Spleen (tissue), 11 donors: ENCODE data around the gene EXOC6B. TPM values are rescaled to one million over a fixed set of nuclear protein-coding genes. Genes with fewer than 3 reads are reported as not detected.

Experiments used
- DNase-seq: peaks from one replicate; pipeline ENCODE4 v3.0.0-alpha.2; 2020
- H3K27ac ChIP-seq, 8 donors: fragments of 200-600 bp; sonication (generic) in 7 of 8; 1 replicate in 4 of 8; 2 replicates in 4 of 8; pipeline versions ENCODE4 v1.5.0 to v1.8.0; 2016 to 2021; ENCODE audit warnings: inconsistent platforms in 4 of 8, mild to moderate bottlenecking in 4 of 8, moderate library complexity in 1 of 8
- H3K27me3 ChIP-seq, 7 donors: fragments of 200-600 bp; sonication (generic) in 6 of 7; replicated peaks in 1 of 7; 1 replicate in 4 of 7; 2 replicates in 3 of 7; pipeline versions ENCODE4 v1.5.0 to v1.8.0; 2016 to 2021; ENCODE audit warnings: inconsistent platforms in 3 of 7, mild to moderate bottlenecking in 1 of 7
- H3K36me3 ChIP-seq, 6 donors: fragments of 200-600 bp; sonication (generic) in 5 of 6; 1 replicate in 4 of 6; 2 replicates in 2 of 6; pipeline versions ENCODE4 v1.5.0 to v1.8.0; 2016 to 2021; ENCODE audit warnings: inconsistent platforms in 2 of 6
- H3K4me1 ChIP-seq, 6 donors: fragments of 200-600 bp; sonication (generic) in 5 of 6; 1 replicate in 3 of 6; 2 replicates in 3 of 6; pipeline versions ENCODE4 v1.5.0 to v1.8.0; 2016 to 2021; ENCODE audit warnings: inconsistent platforms in 3 of 6
- H3K4me3 ChIP-seq, 8 donors: fragments of 200-600 bp; sonication (generic) in 7 of 8; 1 replicate in 4 of 8; 2 replicates in 4 of 8; pipeline versions ENCODE4 v1.5.0 to v1.8.0; 2016 to 2021; ENCODE audit warnings: inconsistent platforms in 4 of 8, mild to moderate bottlenecking in 4 of 8, moderate library complexity in 2 of 8
- H3K9me3 ChIP-seq, 8 donors: fragments of 200-600 bp; sonication (generic) in 7 of 8; 1 replicate in 4 of 8; 2 replicates in 4 of 8; pipeline versions ENCODE4 v1.5.0 to v1.8.0; 2016 to 2021; ENCODE audit warnings: inconsistent platforms in 4 of 8
- CTCF ChIP-seq, 11 experiments: fragments of 200-600 bp in 7 of 11; fragments of 450-650 bp in 4 of 11; sonication (generic) in 4 of 11; IDR thresholded peaks in 8 of 11; conservative IDR thresholded peaks in 3 of 11; 1 replicate in 7 of 11; 2 replicates in 4 of 11; pipeline versions ENCODE4 v1.4.0 to v1.8.0; 2016 to 2021; ENCODE audit warnings: antibody characterized with exemption in 11 of 11, inconsistent platforms in 4 of 11, mild to moderate bottlenecking in 1 of 11
- POLR2A ChIP-seq, 3 donors: fragments of 450-650 bp; IDR thresholded peaks; one replicate each; pipeline ENCODE4 v1.5.1; 2017; ENCODE audit warnings: antibody characterized with exemption in 3 of 3, mild to moderate bottlenecking in 1 of 3
- POLR2AphosphoS5 ChIP-seq, 3 donors: sonication (generic); formaldehyde crosslinking; IDR thresholded peaks; one replicate each; pipeline ENCODE4 v1.5.1; 2017; ENCODE audit warnings: antibody characterized with exemption in 3 of 3
- WGBS, 5 donors: extraction: QIAGEN DNeasy Blood & Tissue Kit in 3 of 5; methylation state at CpG; one replicate each; pipeline versions ENCODE4 v1.1.5 to v1.1.7; 2013 to 2018; 5-methylcytosine and 5-hydroxymethylcytosine counted together
- intact Hi-C: fragments of 100-400 bp; cut with DNase I; formaldehyde crosslinking; loops from one replicate; pipeline ENCODE4 v1.15.0; 2023; ENCODE audit warnings: low total_unique reads
- polyA plus RNA-seq, 3 donors: library from polyadenylated mRNA; stranded (reverse); fragments of 200-250 nt; gene quantifications; one replicate each; pipeline ENCODE4 v1.2.1, GENCODE V29; 2013
- total RNA-seq, 7 donors: library from RNA; depleted of rRNA in 3 of 7; stranded (reverse); fragments of >200 nt in 3 of 7; fragmentation: NEBNext Ultra II Directional in 4 of 7; extraction: Animal tissue kit (Norgen Biotek cat#: 25700) in 4 of 7; gene quantifications; one replicate each; pipeline versions ENCODE4 v1.1.0 to v1.2.1, GENCODE V29; 2016 to 2021
- donor health status: healthy with polysubstance abuse.
- donor health status: DM: no; HTN: no; CAD: no; lungs with moderate emphysema.
- donor health status: DM: no; HTN: no; CAD: no.
- donor health status: Bipolar disorder and iron deficiency.
- donor health status: healthy.
- donor health status: DM: no; HTN: no; CAD: no.
- donor health status: DM: yes; HTN: yes; CAD: no.

EXOC6B gene
- total and polyA plus RNA-seq, 10 donors, result 1.0 to 27.9 (median 18.0) TPM

GRCh38 chr2:72526623-72527022 is 299.2 kb downstream of the EXOC6B start:
- TF ChIP-seq CTCF (IDR thresholded peaks at IDR 0.05 in 8 of 11, conservative IDR thresholded peaks at IDR 0.05 in 3 of 11), result no peak
- no peak for TF ChIP-seq POLR2A (IDR thresholded peaks at IDR 0.05)
- no peak for TF ChIP-seq POLR2AphosphoS5 (IDR thresholded peaks at IDR 0.05)
- DNase-seq, result no peak
- no peaks in the 10 kb centered on the region for H3K9me3 ChIP-seq
- intact Hi-C loops, result no loop called here
- no peak overlapping the region for H3K27ac ChIP-seq
- 73 to 86% (median 83%) methylated on average over 1 of the region's 1 CpG for WGBS, 5 donors
- H3K4me1 ChIP-seq, result no peaks in the 10 kb centered on the region
- H3K4me3 ChIP-seq, result no peak overlapping the region
- no peaks in the 10 kb centered on the region for H3K36me3 ChIP-seq
- H3K27me3 ChIP-seq, result no peaks in the 10 kb centered on the region

- H3K4me3 ChIP-seq, result no peak overlapping the region
- no peaks in the 10 kb centered on the region for H3K9me3 ChIP-seq
- no peaks in the 10 kb centered on the region for H3K36me3 ChIP-seq
- no peak for DNase-seq
- intact Hi-C loops, result no loop called here
- TF ChIP-seq POLR2AphosphoS5 (IDR thresholded peaks at IDR 0.05) (no peak), CTCF (IDR thresholded peaks at IDR 0.05 in 8 of 11, conservative IDR thresholded peaks at IDR 0.05 in 3 of 11) (no peak), POLR2A (IDR thresholded peaks at IDR 0.05) (no peak)
- whole genome bisulfite sequencing, 5 donors, result 90 to 98% (median 93%) methylated on average over 2 of the region's 2 CpGs
- no peaks in the 10 kb centered on the region for H3K4me1 ChIP-seq
- H3K27me3 ChIP-seq, result no peaks in the 10 kb centered on the region
- H3K27ac ChIP-seq, result no peak overlapping the region
These were observed 301.8 kb downstream of the EXOC6B start for GRCh38 chr2:72524071-72524470.

- TF ChIP-seq POLR2AphosphoS5 (IDR thresholded peaks at IDR 0.05) (no peak), CTCF (IDR thresholded peaks at IDR 0.05 in 8 of 11, conservative IDR thresholded peaks at IDR 0.05 in 3 of 11) (no peak), POLR2A (IDR thresholded peaks at IDR 0.05) (no peak)
- intact Hi-C loops, result no loop called here
These were observed 310.1 kb downstream of the EXOC6B start for GRCh38 chr2:72515696-72516095.

GRCh38 chr2:72513011-72513410 is 312.8 kb downstream of the EXOC6B start:
- 96 to 99% (median 98%) methylated on average over 3 of the region's 3 CpGs for WGBS, 5 donors
- Histone ChIP-seq H3K9me3 (no peaks in the 10 kb centered on the region), H3K4me3 (no peak overlapping the region), H3K36me3 (peaks cover 0 to 12% (median 0%) of the 10 kb centered on the region in 6 donors), H3K27me3 (no peaks in the 10 kb centered on the region), H3K27ac (no peak overlapping the region), H3K4me1 (no peaks in the 10 kb centered on the region)
- DNase-seq, result no peak
- intact Hi-C loops, result no loop called here
- TF ChIP-seq CTCF (IDR thresholded peaks at IDR 0.05 in 8 of 11, conservative IDR thresholded peaks at IDR 0.05 in 3 of 11) (no peak), POLR2A (IDR thresholded peaks at IDR 0.05) (no peak), POLR2AphosphoS5 (IDR thresholded peaks at IDR 0.05) (no peak)

More at GRCh38 chr2:72515696-72516095, 310.1 kb downstream of the EXOC6B start:
- peaks cover 0 to 4% (median 0%) of the 10 kb centered on the region in 6 donors for H3K36me3 ChIP-seq
- DNase-seq, result no peak
- no peak overlapping the region for H3K4me3 ChIP-seq
- H3K4me1 ChIP-seq, result no peaks in the 10 kb centered on the region
- H3K27ac ChIP-seq, result no peak overlapping the region
- 81 to 94% (median 90%) methylated on average over 3 of the region's 3 CpGs for WGBS, 5 donors
- no peaks in the 10 kb centered on the region for H3K27me3 ChIP-seq
- no peaks in the 10 kb centered on the region for H3K9me3 ChIP-seq
